DND-41 (cell line): Measurements from ENCODE around the gene NEUROG1.

Experiments
- ATAC-seq: fragments of 200-7000 bp; cut with Tn5 transposase; 3 replicates; pipeline ENCODE4 v1.9.1; 2021; ENCODE audit warnings: low read depth; ENCODE audit not compliant: insufficient read depth
- DNase-seq: peaks from one replicate; pipeline ENCODE4 v3.0.0-alpha.2; 2020
- H2AFZ ChIP-seq: 2 replicates; pipeline ENCODE4 v1.6.0; 2012; ENCODE audit warnings: low read depth, low read length
- H3K27ac ChIP-seq: 2 replicates; pipeline ENCODE4 v1.5.1; 2012; ENCODE audit warnings: low read length, inconsistent platforms
- H3K27me3 ChIP-seq: fragments of 200-600 bp; sonication (generic); 2 replicates; pipeline ENCODE4 v1.6.0; 2012; ENCODE audit warnings: low read length, mild to moderate bottlenecking, inconsistent platforms; ENCODE audit not compliant: insufficient read depth, poor library complexity
- H3K36me3 ChIP-seq: 2 replicates; pipeline ENCODE4 v1.5.1; 2012; ENCODE audit warnings: low read length, inconsistent platforms; ENCODE audit not compliant: insufficient read depth
- H3K4me1 ChIP-seq: 2 replicates; pipeline ENCODE4 v1.5.1; 2012; ENCODE audit warnings: mild to moderate bottlenecking, low read length; ENCODE audit not compliant: insufficient read depth
- H3K4me2 ChIP-seq: 2 replicates; pipeline ENCODE4 v1.6.0; 2012; ENCODE audit warnings: mild to moderate bottlenecking, moderate library complexity, low read length, inconsistent platforms; ENCODE audit not compliant: insufficient read depth
- H3K4me3 ChIP-seq, 2 experiments: fragments of 200-600 bp in 1 of 2; shearing (Covaris generic) in 1 of 2; 2 replicates each; pipeline ENCODE4 v1.5.1; 2012 to 2016; ENCODE audit warnings: inconsistent platforms in 2 of 2, low read length in 2 of 2, mild to moderate bottlenecking in 2 of 2, low read depth in 1 of 2, moderate library complexity in 1 of 2
- H3K79me2 ChIP-seq: 2 replicates; pipeline ENCODE4 v1.6.0; 2012; ENCODE audit warnings: low read length, inconsistent platforms; ENCODE audit not compliant: insufficient read depth
- H3K9ac ChIP-seq: 2 replicates; pipeline ENCODE4 v1.6.0; 2012; ENCODE audit warnings: low read depth, mild to moderate bottlenecking, inconsistent platforms, low read length, moderate library complexity
- H3K9me3 ChIP-seq: 2 replicates; pipeline ENCODE4 v1.5.1; 2012; ENCODE audit warnings: low read length, moderate library complexity, mild to moderate bottlenecking, inconsistent platforms; ENCODE audit not compliant: insufficient read depth, severe bottlenecking
- H4K20me1 ChIP-seq: 2 replicates; pipeline ENCODE4 v1.6.0; 2012; ENCODE audit warnings: low read length; ENCODE audit not compliant: insufficient read depth
- CTCF ChIP-seq: IDR thresholded peaks from 2 replicates; pipeline ENCODE4 v1.5.1; 2012; ENCODE audit warnings: borderline replicate concordance, low read length, moderate library complexity, mild to moderate bottlenecking; ENCODE audit not compliant: poor library complexity, severe bottlenecking; ENCODE audit errors: extremely low read depth
- EZH2 ChIP-seq: IDR thresholded peaks from 3 replicates; pipeline ENCODE4 v1.6.1; 2012; ENCODE audit warnings: borderline replicate concordance, low read depth, mild to moderate bottlenecking, moderate library complexity, low read length, inconsistent platforms; ENCODE audit not compliant: severe bottlenecking

The NEUROG1 gene

GRCh38 chr5:135561266-135561665 is 25.5 kb upstream of the NEUROG1 start:
- H3K4me2 ChIP-seq = no peak overlapping the region

GRCh38 chr5:135560858-135561257 is 25.1 kb upstream of the NEUROG1 start:
- ATAC-seq (peak; percentile 97), DNase-seq (peak; percentile 74)
- H3K36me3 ChIP-seq = no peaks in the 10 kb centered on the region
- TF ChIP-seq EZH2 (no peak), CTCF (peak; percentile 88)
- H3K79me2 ChIP-seq = no peaks in the 10 kb centered on the region
- no peaks in the 10 kb centered on the region for H3K9me3 ChIP-seq
- peak overlapping the region; percentile 27; the same call in 1 of the 2 replicates for H2AFZ ChIP-seq
- no peaks in the 10 kb centered on the region for H3K4me1 ChIP-seq
- H3K4me3 ChIP-seq = no peak overlapping the region
- no peaks in the 10 kb centered on the region for H4K20me1 ChIP-seq
- H3K4me2 ChIP-seq = no peak overlapping the region
- no peak overlapping the region for H3K9ac ChIP-seq
- H3K27ac ChIP-seq = no peak overlapping the region
- peaks cover 12% of the 10 kb centered on the region for H3K27me3 ChIP-seq

More at GRCh38 chr5:135561266-135561665, 25.5 kb upstream of the NEUROG1 start:
- no peaks in the 10 kb centered on the region for H3K9me3 ChIP-seq
- H3K4me3 ChIP-seq = no peak overlapping the region
- H3K79me2 ChIP-seq = no peaks in the 10 kb centered on the region
- H3K27me3 ChIP-seq = peaks cover 13% of the 10 kb centered on the region
- H3K9ac ChIP-seq = no peak overlapping the region
- H3K27ac ChIP-seq = no peak overlapping the region
- H3K4me1 ChIP-seq = no peaks in the 10 kb centered on the region
- no peak for DNase-seq
- H3K36me3 ChIP-seq = no peaks in the 10 kb centered on the region
- H4K20me1 ChIP-seq = no peaks in the 10 kb centered on the region
- TF ChIP-seq CTCF = no peak
- TF ChIP-seq EZH2 = no peak
- H2AFZ ChIP-seq = peak overlapping the region; percentile 27; the same call in 1 of the 2 replicates
- no peak for ATAC-seq

GRCh38 chr5:135559354-135559753 is 23.6 kb upstream of the NEUROG1 start:
- peaks cover 9% of the 10 kb centered on the region for H3K27me3 ChIP-seq
- H2AFZ ChIP-seq = no peak overlapping the region
- H3K9ac ChIP-seq = no peak overlapping the region
- H3K4me3 ChIP-seq = no peak overlapping the region
- DNase-seq = no peak
- no peaks in the 10 kb centered on the region for H4K20me1 ChIP-seq
- H3K4me1 ChIP-seq = no peaks in the 10 kb centered on the region
- no peak for ATAC-seq
- no peaks in the 10 kb centered on the region for H3K36me3 ChIP-seq
- TF ChIP-seq EZH2 (no peak), CTCF (no peak)
- no peak overlapping the region for H3K4me2 ChIP-seq
- no peak overlapping the region for H3K27ac ChIP-seq
- no peaks in the 10 kb centered on the region for H3K79me2 ChIP-seq
- H3K9me3 ChIP-seq = no peaks in the 10 kb centered on the region
